HepG2 (cell line): ENCODE measurements around the gene FHIT. TPM values are rescaled to one million over a fixed set of nuclear protein-coding genes. Genes with fewer than 3 reads are reported as not detected.

Experiments
- ATAC-seq: fragments of 200-7000 bp; cut with Tn5 transposase; 3 replicates; pipeline ENCODE4 v1.9.1; 2020; ENCODE audit warnings: mild to moderate bottlenecking, moderate library complexity
- BruUV-seq: library from RNA; stranded (reverse); fragments of 400-500 nt; replicated peaks from 2 replicates; lab custom pipeline; 2021; lab: Mats Ljungman, UMichigan
- CTCF ChIA-PET: fragments of 300-600 bp; formaldehyde crosslinking; extraction: SDS; loops from one replicate; lab custom pipeline; 2021; ENCODE audit warnings: low total read pairs, inconsistent platforms, low intra/inter-chr PET ratio; lab: Yijun Ruan, JAX
- POLR2A ChIA-PET: fragments of 350-600 bp; sonication (Branson Sonifier 250); formaldehyde crosslinking; loops from one replicate; lab custom pipeline; 2020; ENCODE audit warnings: antibody characterized with exemption, inconsistent platforms; lab: Yijun Ruan, JAX
- DNase-seq: peaks from one replicate; pipeline ENCODE4 v3.0.0-alpha.2; 2015; ENCODE audit warnings: low spot score
- FAIRE-seq: peaks from 3 replicates; lab custom pipeline; 2011; peaks lifted over from hg19 to GRCh38; lab: Jason Lieb, UNC
- H2AFZ ChIP-seq: one replicate; pipeline ENCODE4 v1.6.1; 2011; ENCODE audit warnings: low read length, inconsistent platforms
- H3K27ac ChIP-seq: fragments of 300-600 bp; 3 replicates; pipeline ENCODE4 v1.8.0; 2011; ENCODE audit warnings: mixed run types, mild to moderate bottlenecking, mixed read lengths, low read length, inconsistent platforms; ENCODE audit not compliant: insufficient read depth; ENCODE audit errors: extremely low read length
- H3K27me3 ChIP-seq, 2 experiments: fragments of 200-600 bp in 1 of 2; 2 replicates in 1 of 2; 3 replicates in 1 of 2; pipeline versions ENCODE4 v1.6.0 to v1.8.0; 2011; ENCODE audit warnings: low read length in 2 of 2, mild to moderate bottlenecking in 2 of 2, moderate library complexity in 2 of 2, inconsistent platforms in 1 of 2; ENCODE audit not compliant: insufficient read depth in 2 of 2, control insufficient read depth in 1 of 2
- H3K36me3 ChIP-seq, 2 experiments: fragments of 200-600 bp in 1 of 2; replicated peaks in 1 of 2; 2 replicates in 1 of 2; 3 replicates in 1 of 2; pipeline versions ENCODE4 v1.5.1 to v1.8.0; 2011; ENCODE audit warnings: low read length in 2 of 2, inconsistent platforms in 1 of 2; ENCODE audit not compliant: insufficient read depth in 2 of 2, control insufficient read depth in 1 of 2
- H3K4me1 ChIP-seq: 2 replicates; pipeline ENCODE4 v1.5.1; 2012; ENCODE audit warnings: low read length, inconsistent platforms; ENCODE audit not compliant: insufficient read depth
- H3K4me2 ChIP-seq: 2 replicates; pipeline ENCODE4 v1.6.0; 2011; ENCODE audit warnings: low read depth, low read length, inconsistent platforms
- H3K4me3 ChIP-seq, 3 experiments: fragments of 200-600 bp in 1 of 3; sonication (generic), shearing (Covaris generic) in 1 of 3; replicated peaks in 1 of 3; 2 replicates each; pipeline ENCODE4 v1.5.1; 2011 to 2016; ENCODE audit warnings: low read length in 3 of 3, inconsistent platforms in 2 of 3, low read depth in 2 of 3, mild to moderate bottlenecking in 2 of 3, control low read depth in 1 of 3, mixed read lengths in 1 of 3; ENCODE audit not compliant: insufficient read depth in 1 of 3
- H3K79me2 ChIP-seq: one replicate; pipeline ENCODE4 v1.6.1; 2011; ENCODE audit warnings: low read length, inconsistent platforms; ENCODE audit not compliant: insufficient read depth
- H3K9ac ChIP-seq: 2 replicates; pipeline ENCODE4 v1.6.0; 2011; ENCODE audit warnings: mild to moderate bottlenecking, low read depth, low read length, inconsistent platforms; ENCODE audit not compliant: insufficient read depth
- H3K9me3 ChIP-seq: 2 replicates; pipeline ENCODE4 v1.5.1; 2012; ENCODE audit warnings: mild to moderate bottlenecking, low read length
- H4K20me1 ChIP-seq: 2 replicates; pipeline ENCODE4 v1.6.0; 2011; ENCODE audit warnings: inconsistent platforms, mild to moderate bottlenecking, low read length, moderate library complexity; ENCODE audit not compliant: insufficient read depth
- HNRNPL ChIP-seq: fragments of 200-400 bp; formaldehyde crosslinking; IDR thresholded peaks from 2 replicates; pipeline ENCODE4 v1.6.1; 2017; ENCODE audit warnings: mild to moderate bottlenecking, low read depth, low read length
- MTF1 ChIP-seq: sonication (generic); formaldehyde crosslinking; IDR thresholded peaks from 2 replicates; pipeline ENCODE4 v1.5.0; 2020; ENCODE audit warnings: missing genetic modification reagents
- SATB2 ChIP-seq: sonication (generic); formaldehyde crosslinking; IDR thresholded peaks from 2 replicates; pipeline ENCODE4 v1.5.0; 2020; ENCODE audit warnings: missing genetic modification reagents
- SP2 ChIP-seq: sonication (generic); formaldehyde crosslinking; IDR thresholded peaks from 2 replicates; pipeline ENCODE4 v1.5.1; 2020; ENCODE audit warnings: mild to moderate bottlenecking, missing genetic modification reagents
- TCF7 ChIP-seq: sonication (generic); IDR thresholded peaks from 2 replicates; pipeline ENCODE4 v1.6.1; 2016; ENCODE audit warnings: antibody characterized with exemption, low read depth
- TMF1 ChIP-seq: sonication (generic); formaldehyde crosslinking; IDR thresholded peaks from 2 replicates; pipeline ENCODE4 v1.8.1; 2022; ENCODE audit warnings: low read depth, missing genetic modification reagents
- ZNF256 ChIP-seq: sonication (generic); formaldehyde crosslinking; conservative IDR thresholded peaks from 2 replicates; pipeline ENCODE4 v1.4.0; 2020; ENCODE audit warnings: missing genetic modification reagents
- ZNF326 ChIP-seq: sonication (generic); formaldehyde crosslinking; IDR thresholded peaks from 2 replicates; pipeline ENCODE4 v1.4.0; 2020; ENCODE audit warnings: missing genetic modification reagents, borderline replicate concordance
- ZNF652 ChIP-seq: IDR thresholded peaks from 2 replicates; pipeline ENCODE4 v1.6.1; 2016; ENCODE audit warnings: low read depth, borderline replicate concordance
- WGBS: methylation state at CpG from one replicate; pipeline ENCODE4 v1.1.6; 2017; ENCODE audit warnings: low lambda C conversion rate; 5-methylcytosine and 5-hydroxymethylcytosine counted together
- in situ Hi-C: cut with HindIII; loops from 2 replicates; pipeline ENCODE4 v1.10.0; 2017; ENCODE audit warnings: low pct_unique_long_range_greater_than_20kb; ENCODE audit not compliant: extremely low pct_ligation_motif_present
- intact Hi-C: fragments of 100-400 bp; cut with micrococcal nuclease; formaldehyde crosslinking; loops from one replicate; pipeline ENCODE4 v1.10.0; 2022; ENCODE audit not compliant: unreplicated experiment
- polyA plus RNA-seq, 8 experiments: library from polyadenylated mRNA; depleted of rRNA in 3 of 8; stranded (reverse) in 7 of 8; unstranded in 1 of 8; fragments of >200 nt; fragmentation: Illumina TruSeq in 4 of 8; extraction: Trizol in 4 of 8; gene quantifications; 2 replicates each; pipeline versions ENCODE4 v1.2.1 to v1.2.3, GENCODE V29; 2011 to 2016; ENCODE audit warnings: low read depth in 4 of 8, missing spikeins in 1 of 8, mixed read lengths in 1 of 8; ENCODE audit not compliant: insufficient read depth in 1 of 8
- total RNA-seq, 5 experiments: library from RNA; depleted of rRNA; stranded (reverse); fragments of >200 nt; fragmentation: Illumina TruSeq; extraction: Trizol; gene quantifications; 2 replicates each; pipeline ENCODE4 v1.2.3, GENCODE V29; 2016; ENCODE audit warnings: low read depth in 1 of 5
- TF ChIP-seq, protein P1 (sequence below): sonication (generic); formaldehyde crosslinking; IDR thresholded peaks from 2 replicates; pipeline ENCODE4 v1.5.0; 2020; ENCODE audit warnings: mild to moderate bottlenecking, missing genetic modification reagents, borderline replicate concordance
- TF ChIP-seq, protein P2 (sequence below): sonication (generic); formaldehyde crosslinking; IDR thresholded peaks from 2 replicates; pipeline ENCODE4 v1.5.1; 2020; ENCODE audit warnings: mild to moderate bottlenecking, missing genetic modification reagents, borderline replicate concordance

FHIT gene
- total and polyA plus RNA-seq, 2 of the 13 experiments (the other 11 are each of a cell fraction or from before 2014, with no cell fraction given), result 4.0 to 4.6 TPM

DNA sequence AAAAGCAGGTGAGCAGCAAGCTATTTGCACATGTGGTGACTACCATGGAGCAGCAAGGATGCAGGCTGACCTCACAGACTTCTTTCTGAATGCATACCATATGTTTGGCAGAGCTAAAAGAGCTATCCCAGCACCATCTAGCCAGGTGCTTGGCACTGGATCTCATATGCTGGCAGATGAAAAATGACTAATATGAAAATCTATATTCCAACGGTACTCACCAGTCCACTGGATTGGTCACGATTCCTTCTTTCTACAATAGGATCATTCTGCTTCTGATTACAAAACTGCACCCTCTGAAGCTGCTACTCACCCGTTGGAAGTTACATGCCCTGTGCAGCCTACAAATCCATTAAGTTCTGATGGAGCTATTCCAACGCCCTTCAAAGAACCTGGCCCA is 1487.1 kb downstream of the FHIT start:
- WGBS, result 23% methylated on average over 4 of the region's 4 CpGs
- in situ Hi-C loops (no loop called here), intact Hi-C loops (no loop called here)
- Histone ChIP-seq H4K20me1 (no peaks in the 10 kb centered on the region), H3K4me1 (peaks cover 12% of the 10 kb centered on the region), H3K79me2 (no peaks in the 10 kb centered on the region), H2AFZ (no peak overlapping the region), H3K36me3 (no peaks in the 10 kb centered on the region), H3K27ac (no peak overlapping the region), H3K4me2 (no peak overlapping the region), H3K9ac (no peak overlapping the region), H3K9me3 (no peaks in the 10 kb centered on the region), H3K27me3 (no peaks in the 10 kb centered on the region), H3K4me3 (no peak overlapping the region)
- POLR2A ChIA-PET, result no interaction called here
- DNase-seq (no peak), FAIRE-seq (no peak), ATAC-seq (no peak)
- BruUV-seq, result no TSS peak
- CTCF ChIA-PET, result no interaction called here
- TF ChIP-seq ZNF256 (CRISPR knock-in tag) (no peak), HNRNPL (no peak), ZNF652 (CRISPR knock-in tag) (no peak), SATB2 (no peak), ZNF326 (CRISPR knock-in tag) (no peak), TMF1 (CRISPR knock-in tag) (no peak), TCF7 (no peak), SP2 (no peak), MTF1 (CRISPR knock-in tag) (no peak)
- TF ChIP-seq, protein P1, sequence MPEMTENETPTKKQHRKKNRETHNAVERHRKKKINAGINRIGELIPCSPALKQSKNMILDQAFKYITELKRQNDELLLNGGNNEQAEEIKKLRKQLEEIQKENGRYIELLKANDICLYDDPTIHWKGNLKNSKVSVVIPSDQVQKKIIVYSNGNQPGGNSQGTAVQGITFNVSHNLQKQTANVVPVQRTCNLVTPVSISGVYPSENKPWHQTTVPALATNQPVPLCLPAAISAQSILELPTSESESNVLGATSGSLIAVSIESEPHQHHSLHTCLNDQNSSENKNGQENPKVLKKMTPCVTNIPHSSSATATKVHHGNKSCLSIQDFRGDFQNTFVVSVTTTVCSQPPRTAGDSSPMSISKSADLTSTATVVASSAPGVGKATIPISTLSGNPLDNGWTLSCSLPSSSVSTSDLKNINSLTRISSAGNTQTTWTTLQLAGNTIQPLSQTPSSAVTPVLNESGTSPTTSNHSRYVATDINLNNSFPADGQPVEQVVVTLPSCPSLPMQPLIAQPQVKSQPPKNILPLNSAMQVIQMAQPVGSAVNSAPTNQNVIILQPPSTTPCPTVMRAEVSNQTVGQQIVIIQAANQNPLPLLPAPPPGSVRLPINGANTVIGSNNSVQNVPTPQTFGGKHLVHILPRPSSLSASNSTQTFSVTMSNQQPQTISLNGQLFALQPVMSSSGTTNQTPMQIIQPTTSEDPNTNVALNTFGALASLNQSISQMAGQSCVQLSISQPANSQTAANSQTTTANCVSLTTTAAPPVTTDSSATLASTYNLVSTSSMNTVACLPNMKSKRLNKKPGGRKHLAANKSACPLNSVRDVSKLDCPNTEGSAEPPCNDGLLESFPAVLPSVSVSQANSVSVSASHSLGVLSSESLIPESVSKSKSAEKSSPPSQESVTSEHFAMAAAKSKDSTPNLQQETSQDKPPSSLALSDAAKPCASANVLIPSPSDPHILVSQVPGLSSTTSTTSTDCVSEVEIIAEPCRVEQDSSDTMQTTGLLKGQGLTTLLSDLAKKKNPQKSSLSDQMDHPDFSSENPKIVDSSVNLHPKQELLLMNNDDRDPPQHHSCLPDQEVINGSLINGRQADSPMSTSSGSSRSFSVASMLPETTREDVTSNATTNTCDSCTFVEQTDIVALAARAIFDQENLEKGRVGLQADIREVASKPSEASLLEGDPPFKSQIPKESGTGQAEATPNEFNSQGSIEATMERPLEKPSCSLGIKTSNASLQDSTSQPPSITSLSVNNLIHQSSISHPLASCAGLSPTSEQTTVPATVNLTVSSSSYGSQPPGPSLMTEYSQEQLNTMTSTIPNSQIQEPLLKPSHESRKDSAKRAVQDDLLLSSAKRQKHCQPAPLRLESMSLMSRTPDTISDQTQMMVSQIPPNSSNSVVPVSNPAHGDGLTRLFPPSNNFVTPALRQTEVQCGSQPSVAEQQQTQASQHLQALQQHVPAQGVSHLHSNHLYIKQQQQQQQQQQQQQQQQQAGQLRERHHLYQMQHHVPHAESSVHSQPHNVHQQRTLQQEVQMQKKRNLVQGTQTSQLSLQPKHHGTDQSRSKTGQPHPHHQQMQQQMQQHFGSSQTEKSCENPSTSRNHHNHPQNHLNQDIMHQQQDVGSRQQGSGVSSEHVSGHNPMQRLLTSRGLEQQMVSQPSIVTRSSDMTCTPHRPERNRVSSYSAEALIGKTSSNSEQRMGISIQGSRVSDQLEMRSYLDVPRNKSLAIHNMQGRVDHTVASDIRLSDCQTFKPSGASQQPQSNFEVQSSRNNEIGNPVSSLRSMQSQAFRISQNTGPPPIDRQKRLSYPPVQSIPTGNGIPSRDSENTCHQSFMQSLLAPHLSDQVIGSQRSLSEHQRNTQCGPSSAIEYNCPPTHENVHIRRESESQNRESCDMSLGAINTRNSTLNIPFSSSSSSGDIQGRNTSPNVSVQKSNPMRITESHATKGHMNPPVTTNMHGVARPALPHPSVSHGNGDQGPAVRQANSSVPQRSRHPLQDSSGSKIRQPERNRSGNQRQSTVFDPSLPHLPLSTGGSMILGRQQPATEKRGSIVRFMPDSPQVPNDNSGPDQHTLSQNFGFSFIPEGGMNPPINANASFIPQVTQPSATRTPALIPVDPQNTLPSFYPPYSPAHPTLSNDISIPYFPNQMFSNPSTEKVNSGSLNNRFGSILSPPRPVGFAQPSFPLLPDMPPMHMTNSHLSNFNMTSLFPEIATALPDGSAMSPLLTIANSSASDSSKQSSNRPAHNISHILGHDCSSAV (CRISPR knock-in tag), result no peak
- TF ChIP-seq, protein P2, sequence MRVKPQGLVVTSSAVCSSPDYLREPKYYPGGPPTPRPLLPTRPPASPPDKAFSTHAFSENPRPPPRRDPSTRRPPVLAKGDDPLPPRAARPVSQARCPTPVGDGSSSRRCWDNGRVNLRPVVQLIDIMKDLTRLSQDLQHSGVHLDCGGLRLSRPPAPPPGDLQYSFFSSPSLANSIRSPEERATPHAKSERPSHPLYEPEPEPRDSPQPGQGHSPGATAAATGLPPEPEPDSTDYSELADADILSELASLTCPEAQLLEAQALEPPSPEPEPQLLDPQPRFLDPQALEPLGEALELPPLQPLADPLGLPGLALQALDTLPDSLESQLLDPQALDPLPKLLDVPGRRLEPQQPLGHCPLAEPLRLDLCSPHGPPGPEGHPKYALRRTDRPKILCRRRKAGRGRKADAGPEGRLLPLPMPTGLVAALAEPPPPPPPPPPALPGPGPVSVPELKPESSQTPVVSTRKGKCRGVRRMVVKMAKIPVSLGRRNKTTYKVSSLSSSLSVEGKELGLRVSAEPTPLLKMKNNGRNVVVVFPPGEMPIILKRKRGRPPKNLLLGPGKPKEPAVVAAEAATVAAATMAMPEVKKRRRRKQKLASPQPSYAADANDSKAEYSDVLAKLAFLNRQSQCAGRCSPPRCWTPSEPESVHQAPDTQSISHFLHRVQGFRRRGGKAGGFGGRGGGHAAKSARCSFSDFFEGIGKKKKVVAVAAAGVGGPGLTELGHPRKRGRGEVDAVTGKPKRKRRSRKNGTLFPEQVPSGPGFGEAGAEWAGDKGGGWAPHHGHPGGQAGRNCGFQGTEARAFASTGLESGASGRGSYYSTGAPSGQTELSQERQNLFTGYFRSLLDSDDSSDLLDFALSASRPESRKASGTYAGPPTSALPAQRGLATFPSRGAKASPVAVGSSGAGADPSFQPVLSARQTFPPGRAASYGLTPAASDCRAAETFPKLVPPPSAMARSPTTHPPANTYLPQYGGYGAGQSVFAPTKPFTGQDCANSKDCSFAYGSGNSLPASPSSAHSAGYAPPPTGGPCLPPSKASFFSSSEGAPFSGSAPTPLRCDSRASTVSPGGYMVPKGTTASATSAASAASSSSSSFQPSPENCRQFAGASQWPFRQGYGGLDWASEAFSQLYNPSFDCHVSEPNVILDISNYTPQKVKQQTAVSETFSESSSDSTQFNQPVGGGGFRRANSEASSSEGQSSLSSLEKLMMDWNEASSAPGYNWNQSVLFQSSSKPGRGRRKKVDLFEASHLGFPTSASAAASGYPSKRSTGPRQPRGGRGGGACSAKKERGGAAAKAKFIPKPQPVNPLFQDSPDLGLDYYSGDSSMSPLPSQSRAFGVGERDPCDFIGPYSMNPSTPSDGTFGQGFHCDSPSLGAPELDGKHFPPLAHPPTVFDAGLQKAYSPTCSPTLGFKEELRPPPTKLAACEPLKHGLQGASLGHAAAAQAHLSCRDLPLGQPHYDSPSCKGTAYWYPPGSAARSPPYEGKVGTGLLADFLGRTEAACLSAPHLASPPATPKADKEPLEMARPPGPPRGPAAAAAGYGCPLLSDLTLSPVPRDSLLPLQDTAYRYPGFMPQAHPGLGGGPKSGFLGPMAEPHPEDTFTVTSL (CRISPR knock-in tag), result no peak
